GM18858 (cell line): ENCODE results near the gene CC2D1B.
"Not testable (repeated sequence)": the region's sequence is repeated elsewhere in the genome, so short reads cannot be mapped to it uniquely, and the experiment has no call there.

Experiments used
- ATAC-seq: cut with Tn5 transposase; IDR thresholded peaks from one replicate; pipeline ENCODE4 v1.9.1; 2021; ENCODE audit not compliant: unreplicated experiment

The CC2D1B gene, protein sequence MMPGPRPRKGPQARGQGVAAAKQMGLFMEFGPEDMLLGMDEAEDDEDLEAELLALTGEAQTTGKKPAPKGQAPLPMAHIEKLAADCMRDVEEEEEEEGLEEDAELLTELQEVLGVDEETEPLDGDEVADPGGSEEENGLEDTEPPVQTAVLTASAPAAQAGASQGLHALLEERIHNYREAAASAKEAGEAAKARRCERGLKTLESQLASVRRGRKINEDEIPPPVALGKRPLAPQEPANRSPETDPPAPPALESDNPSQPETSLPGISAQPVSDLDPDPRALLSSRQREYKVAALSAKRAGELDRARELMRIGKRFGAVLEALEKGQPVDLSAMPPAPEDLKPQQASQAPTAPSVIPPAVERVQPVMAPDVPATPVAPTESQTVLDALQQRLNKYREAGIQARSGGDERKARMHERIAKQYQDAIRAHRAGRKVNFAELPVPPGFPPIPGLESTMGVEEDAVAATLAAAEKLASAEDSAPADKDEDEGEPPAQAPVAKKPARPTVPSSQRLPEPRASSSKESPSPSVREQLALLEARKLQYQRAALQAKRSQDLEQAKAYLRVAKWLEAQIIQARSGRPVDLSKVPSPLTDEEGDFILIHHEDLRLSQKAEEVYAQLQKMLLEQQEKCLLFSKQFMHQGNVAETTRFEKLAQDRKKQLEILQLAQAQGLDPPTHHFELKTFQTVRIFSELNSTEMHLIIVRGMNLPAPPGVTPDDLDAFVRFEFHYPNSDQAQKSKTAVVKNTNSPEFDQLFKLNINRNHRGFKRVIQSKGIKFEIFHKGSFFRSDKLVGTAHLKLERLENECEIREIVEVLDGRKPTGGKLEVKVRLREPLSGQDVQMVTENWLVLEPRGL

DNA sequence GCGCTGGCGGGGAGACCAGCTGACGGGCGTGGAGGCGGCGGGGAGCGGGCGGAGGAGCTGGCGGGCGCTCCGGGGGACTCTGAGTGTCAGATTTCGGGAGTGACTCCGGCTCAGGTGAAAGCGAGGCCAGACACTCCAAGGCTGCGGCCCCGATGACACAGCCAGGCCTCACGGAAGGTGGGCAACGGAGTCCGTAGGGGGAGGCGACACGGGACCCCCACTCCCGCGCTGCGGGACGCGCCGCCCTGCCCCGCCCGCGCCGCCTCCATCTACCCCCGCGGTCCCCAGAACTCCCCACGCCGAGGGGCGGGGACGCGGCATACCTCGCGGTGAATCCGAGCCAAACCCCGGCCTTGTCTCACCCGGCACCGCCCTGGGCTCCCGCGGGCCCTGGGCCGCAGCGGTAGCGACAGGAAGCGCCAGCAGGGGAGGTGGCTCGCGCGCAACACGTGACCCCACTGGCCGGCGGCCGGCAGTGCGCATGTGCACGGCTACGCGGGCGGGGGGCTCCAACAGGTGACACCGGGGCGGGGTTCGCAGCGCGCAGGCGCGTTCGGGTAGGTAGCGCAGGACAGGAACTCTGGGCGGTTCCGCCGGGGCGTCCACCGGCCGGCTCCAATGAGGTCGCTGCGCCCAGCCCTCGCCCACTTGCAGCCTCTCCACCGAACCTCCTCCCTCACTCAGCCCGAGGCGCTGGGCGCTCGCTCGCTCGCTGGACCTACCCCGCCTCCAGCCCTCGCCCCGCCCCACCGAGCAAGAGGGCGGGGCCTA, at the start of gene CC2D1B:
TSS of gene CC2D1B (minus strand) at position 460 of the 771 bp plus-strand sequence. CDS start 1,585 bp downstream, outside the sequence.
- peak; percentile 82 for ATAC-seq

DNA sequence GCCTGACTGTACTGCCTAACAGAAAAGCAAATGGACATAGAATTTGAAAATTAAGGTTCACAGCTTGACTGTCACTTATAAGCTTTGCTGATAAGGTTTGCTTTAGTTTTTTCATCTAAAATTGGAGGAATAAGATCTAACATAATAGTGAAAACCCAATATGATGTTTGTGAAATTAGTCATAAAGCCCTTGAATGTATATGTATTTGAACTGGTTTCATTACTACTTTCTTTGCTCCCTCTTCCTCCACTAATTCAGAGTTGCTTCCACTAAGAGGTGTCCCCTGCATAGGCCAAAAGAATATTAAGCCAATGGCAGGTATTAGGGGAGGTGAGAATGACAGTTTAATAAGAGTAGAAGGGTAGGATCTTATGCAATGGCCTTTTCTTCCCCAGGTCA, 48.9 kb upstream of the CC2D1B start:
- no peak for ATAC-seq

DNA sequence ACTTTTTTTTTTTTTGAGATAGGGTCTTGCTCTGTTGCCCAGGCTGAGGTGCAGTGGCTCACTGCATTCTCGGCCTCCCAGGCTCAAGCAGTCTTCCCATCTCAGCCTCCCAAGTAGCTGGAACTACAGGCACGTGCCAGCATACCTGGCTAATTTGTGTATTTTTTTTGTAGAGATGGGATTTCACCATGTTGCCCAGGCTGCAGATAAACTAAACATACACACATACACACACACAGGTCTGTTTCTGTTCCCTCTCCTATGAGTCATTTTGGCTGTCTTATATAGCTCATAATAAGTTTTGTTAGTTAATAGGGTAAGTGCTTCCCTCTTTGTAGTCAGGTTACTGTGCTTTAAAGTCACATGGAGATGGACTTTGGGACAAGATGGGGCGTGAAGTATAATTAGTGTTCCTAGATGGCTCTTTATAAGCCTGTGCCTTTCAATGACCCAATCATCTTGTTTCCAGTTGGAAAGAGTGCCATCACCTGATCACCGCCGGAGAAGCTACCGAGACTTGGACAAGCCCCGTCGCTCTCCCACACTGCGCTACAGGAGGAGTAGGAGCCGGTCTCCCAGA, 47.5 kb upstream of the CC2D1B start:
- no peak for ATAC-seq

- no peak for ATAC-seq
Measured at GRCh38 chr1:52404975-52405338, 39.0 kb upstream of the CC2D1B start.

DNA sequence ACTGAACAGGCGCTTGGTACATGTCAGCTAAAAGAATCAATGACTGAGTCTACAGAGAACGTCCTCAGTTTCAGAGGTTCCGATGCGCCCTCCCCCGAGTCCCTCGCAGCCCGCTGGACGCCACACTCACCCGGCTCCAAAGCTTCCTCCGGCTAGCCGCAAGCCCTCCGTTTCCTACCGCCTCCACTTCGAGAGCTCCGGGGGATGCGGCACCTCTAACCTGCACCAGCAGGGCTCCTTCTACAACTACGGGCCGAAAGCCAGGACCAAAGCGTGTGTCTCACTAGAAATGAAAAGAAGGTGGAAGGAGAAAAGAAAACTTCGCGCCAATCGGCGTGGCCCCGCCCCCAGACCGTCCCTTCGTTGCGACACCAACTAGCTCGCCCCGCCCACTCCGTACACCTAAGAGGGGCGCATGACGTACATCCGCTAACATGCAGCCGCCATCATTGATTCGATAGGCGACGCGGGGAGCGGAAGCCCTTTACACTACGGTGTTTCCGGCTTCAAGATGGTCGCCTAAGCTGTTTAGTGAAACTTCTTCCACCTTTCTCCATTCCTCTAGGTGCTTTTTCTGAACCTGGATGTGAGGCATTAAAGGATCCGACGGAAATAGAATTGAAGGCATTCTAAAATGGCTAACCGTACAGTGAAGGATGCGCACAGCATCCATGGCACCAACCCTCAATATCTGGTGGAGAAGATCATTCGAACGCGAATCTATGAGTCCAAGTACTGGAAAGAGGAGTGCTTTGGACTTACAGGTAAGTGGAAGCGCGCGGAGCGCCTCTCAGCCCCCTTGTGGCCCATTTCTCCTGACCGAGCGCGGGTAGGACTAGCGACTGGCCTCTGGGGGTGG, 38.3 kb upstream of the CC2D1B start, which contains the start of the genes ORC1 and PRPF38A:
TSS of gene ORC1 (minus strand) at position 308 of the 859 bp plus-strand sequence. CDS start 2,200 bp downstream, outside the sequence.
TSS of gene PRPF38A (plus strand) at position 487 of the 859 bp plus-strand sequence. CDS start at position 635, 148 bp downstream.
- ATAC-seq = peak; percentile 75

DNA sequence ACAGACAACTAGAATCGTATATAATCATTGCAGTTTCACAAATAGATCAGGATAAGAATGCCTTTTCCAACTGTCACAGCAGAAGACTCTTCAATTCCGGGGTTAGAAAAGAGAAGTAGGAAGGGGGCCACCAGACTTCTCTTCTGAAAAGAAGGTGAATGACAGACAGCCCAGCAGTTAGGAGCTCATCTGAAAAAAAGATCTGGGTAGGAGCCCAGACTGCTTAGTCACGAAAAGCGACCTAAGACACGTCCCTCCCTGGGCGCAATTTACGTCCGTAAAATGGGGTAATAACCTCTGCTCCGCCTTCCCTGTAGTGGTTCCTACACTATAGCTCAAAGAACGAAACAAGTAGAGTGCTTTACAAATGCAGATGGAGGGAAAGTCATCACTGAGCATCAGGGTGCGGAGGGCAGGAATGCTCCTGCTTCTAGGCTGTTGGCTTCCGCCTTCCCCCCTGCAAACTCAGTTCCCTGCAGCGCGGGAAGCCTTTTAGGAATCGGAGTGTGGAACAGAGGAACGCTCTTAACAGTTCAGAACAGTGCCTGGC, 37.6 kb upstream of the CC2D1B start:
- ATAC-seq = peak; percentile 30

- ATAC-seq = no peak
Measured at GRCh38 chr1:52402860-52403240, 36.8 kb upstream of the CC2D1B start.

DNA sequence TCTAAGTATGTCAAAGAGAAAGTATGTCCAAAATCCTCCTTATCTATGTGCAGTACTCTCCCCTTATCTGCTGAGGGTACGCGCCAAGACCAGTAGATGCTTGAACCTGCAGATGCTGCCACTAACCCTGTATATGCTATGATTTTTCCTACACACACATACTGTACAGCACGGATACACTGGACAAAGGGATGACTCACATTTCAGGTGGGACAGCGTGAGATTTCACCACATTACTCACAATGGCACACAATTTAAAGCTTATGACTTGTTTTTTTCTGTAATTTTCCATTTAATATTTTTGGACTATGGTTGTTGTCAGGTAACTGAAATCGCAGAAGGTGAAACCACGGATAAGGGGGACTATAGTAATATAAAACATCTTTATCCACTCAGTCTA, 34.1 kb upstream of the CC2D1B start:
- ATAC-seq = no peak

GRCh38 chr1:52399629-52400028, 33.6 kb upstream of the CC2D1B start:
- no peak for ATAC-seq

- ATAC-seq = no peak
Measured at GRCh38 chr1:52393174-52393573, 27.2 kb upstream of the CC2D1B start.

DNA sequence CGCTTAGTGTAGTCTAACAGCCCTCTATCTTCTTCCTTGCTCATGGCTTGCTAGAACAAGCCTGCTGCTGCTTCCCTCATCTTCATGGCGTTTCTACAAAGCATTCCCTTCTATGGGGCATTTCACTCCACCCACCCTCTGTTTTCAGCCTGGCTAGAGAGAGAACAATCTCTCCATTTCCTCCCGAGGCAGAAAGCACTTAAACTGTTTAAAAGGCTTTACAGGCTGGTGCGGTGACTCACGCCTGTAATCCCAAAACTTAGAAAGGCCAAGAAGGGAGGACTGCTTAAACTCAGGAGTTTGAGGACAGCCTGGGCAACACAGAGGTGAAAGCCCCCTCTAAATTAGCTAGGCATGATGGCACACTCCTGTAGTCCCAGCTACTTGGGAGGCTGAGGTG, 20.5 kb upstream of the CC2D1B start:
- no peak for ATAC-seq

GRCh38 chr1:52385376-52385775, 19.4 kb upstream of the CC2D1B start:
- no peak for ATAC-seq

DNA sequence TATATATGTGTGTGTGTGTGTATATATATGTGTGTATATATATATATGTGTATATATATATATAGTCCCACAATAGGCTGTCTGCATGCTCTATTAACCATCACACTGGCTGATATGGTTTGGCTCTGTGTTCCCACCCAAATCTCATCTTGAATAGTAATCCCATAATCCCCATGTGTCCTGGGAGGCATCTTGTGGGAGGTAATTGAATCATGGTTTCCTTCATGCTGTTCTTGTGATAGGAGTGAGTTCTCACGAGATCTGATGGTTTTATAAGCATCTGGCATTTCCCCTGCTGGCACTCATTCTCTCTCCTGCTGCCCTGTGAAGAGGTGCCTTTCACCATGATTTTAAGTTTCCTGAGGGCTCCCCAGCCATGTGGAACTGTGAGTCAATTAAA, 3.8 kb upstream of the CC2D1B start:
- not testable (repeated sequence) for ATAC-seq

DNA sequence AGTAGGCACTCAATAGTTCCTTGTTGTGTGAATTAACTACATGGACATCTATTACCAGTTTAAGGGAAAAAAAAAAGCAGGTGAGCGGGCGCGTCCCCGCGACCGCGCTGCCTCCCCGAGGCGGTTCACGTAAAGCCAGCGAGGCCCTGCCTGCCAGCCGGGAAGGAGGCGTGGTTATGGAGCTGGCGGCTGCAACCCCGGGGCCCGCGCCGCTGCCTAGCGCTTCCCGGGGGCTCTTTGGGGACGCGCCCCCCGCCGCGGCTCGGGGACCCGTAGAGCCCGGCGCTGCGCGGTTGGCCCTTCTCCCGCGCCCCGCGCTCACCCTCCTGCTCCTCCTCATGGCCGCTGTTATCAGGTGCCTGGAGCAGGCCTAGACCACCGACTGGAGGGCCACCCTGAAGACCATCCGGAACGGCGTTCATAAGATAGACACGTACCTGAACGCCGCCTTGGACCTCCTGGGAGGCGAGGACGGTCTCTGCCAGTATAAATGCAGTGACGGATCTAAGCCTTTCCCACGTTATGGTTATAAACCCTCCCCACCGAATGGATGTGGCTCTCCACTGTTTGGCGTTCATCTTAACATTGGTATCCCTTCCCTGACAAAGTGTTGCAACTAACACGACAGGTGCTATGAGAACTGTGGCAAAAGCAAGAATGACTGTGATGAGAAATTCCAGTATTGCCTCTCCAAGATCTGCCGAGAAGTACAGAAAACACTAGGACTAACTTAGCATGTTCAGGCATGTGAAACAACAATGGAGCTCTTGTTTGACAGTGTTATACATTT, 2.6 kb upstream of the CC2D1B start:
- no peak for ATAC-seq

DNA sequence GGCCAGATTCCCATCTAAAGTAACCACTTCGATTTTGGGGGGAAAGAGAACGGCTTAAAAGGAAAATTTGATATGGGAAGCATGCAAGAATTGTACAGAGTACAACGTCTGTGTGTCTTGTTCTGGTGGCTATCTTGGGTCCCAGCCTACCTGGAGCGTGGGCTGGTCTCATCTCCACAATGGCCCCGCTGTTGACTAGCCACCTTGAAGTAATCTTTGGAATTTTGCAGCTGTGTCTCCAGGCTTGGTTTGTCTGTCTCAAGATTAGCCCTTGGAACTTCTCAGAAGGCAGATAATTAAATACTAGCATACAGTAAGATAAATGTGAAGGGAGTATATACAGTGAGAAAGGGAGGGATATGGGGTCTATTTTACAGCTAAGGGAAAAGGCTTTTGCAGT, 1.3 kb upstream of the CC2D1B start:
- ATAC-seq = no peak

DNA sequence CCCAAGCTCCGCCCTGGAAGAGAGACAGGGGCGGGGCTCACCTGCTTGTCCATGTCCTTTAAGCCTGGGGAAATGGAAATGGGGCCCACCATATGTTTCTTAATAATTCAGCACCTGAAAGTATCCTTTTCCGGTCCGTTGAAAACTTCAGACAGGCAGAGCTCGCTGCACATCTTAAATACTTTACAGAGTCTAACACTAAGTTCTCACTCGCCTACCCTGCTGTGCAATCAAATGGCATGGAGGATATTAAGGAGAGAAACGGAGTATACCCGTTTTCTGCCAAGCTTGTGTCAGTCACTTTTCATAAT, 467 bp upstream of the CC2D1B start:
- ATAC-seq = no peak

GRCh38 chr1:52365071-52365745, 797 bp downstream of the CC2D1B start:
- ATAC-seq = no peak

GRCh38 chr1:52364235-52364839, 1.7 kb downstream of the CC2D1B start:
- no peak for ATAC-seq
